ENCODE results near the gene GHR.

The GHR gene

GRCh38 chr5:42614509-42614908, 191.3 kb downstream of the GHR start:
- H3K4me3 ChIP-seq (ENCODE audit: low read length, poor library complexity, severe bottlenecking) = no peak overlapping the region
- peaks cover 9% of the 10 kb centered on the region for H3K27me3 ChIP-seq (ENCODE audit: insufficient read depth, low read length, poor library complexity, severe bottlenecking)
- H3F3A ChIP-seq (ENCODE audit: low read depth) = no peaks in the 10 kb centered on the region
- H3K79me2 ChIP-seq (ENCODE audit: insufficient read depth, low read length) = no peaks in the 10 kb centered on the region
- H3K4me2 ChIP-seq (ENCODE audit: low read depth, low read length, poor library complexity, severe bottlenecking) = no peak overlapping the region
- H3K9me2 ChIP-seq (replicated peaks; ENCODE audit: low read depth, low read length) = no peaks in the 10 kb centered on the region
- H3K4me1 ChIP-seq (ENCODE audit: insufficient read depth, low read length, poor library complexity, severe bottlenecking) = no peaks in the 10 kb centered on the region
- no peaks in the 10 kb centered on the region for H4K20me1 ChIP-seq (ENCODE audit: insufficient read depth, low read length, poor library complexity, severe bottlenecking)
- no peak overlapping the region for H2AFZ ChIP-seq (ENCODE audit: low read length)
- H3K36me3 ChIP-seq (ENCODE audit: insufficient read depth, low read length) = no peaks in the 10 kb centered on the region
- H3K9ac ChIP-seq (ENCODE audit: low read depth, low read length, poor library complexity, severe bottlenecking) = no peak overlapping the region
- TF ChIP-seq CTCF (conservative IDR thresholded peaks at IDR 0.05; ENCODE audit: low read length) = no peak
- no peak for TF ChIP-seq EZH2phosphoT487 (IDR thresholded peaks at IDR 0.05; ENCODE audit: borderline replicate concordance)
- no peaks in the 10 kb centered on the region for H3K9me3 ChIP-seq (ENCODE audit: insufficient read depth, low read depth, low read length)

GRCh38 chr5:42620579-42621216, 197.5 kb downstream of the GHR start:
- Histone ChIP-seq H3K9me2 (replicated peaks; ENCODE audit: low read depth, low read length) (no peaks in the 10 kb centered on the region), H3F3A (ENCODE audit: low read depth) (no peaks in the 10 kb centered on the region), H3K9me3 (ENCODE audit: insufficient read depth, low read depth, low read length) (no peaks in the 10 kb centered on the region), H4K20me1 (ENCODE audit: insufficient read depth, low read length, poor library complexity, severe bottlenecking) (no peaks in the 10 kb centered on the region), H3K27me3 (ENCODE audit: insufficient read depth, low read length, poor library complexity, severe bottlenecking) (no peaks in the 10 kb centered on the region), H3K4me3 (ENCODE audit: low read length, poor library complexity, severe bottlenecking) (no peak overlapping the region), H3K4me1 (ENCODE audit: insufficient read depth, low read length, poor library complexity, severe bottlenecking) (no peaks in the 10 kb centered on the region), H3K36me3 (ENCODE audit: insufficient read depth, low read length) (no peaks in the 10 kb centered on the region), H3K4me2 (ENCODE audit: low read depth, low read length, poor library complexity, severe bottlenecking) (no peak overlapping the region), H3K9ac (ENCODE audit: low read depth, low read length, poor library complexity, severe bottlenecking) (no peak overlapping the region), H2AFZ (ENCODE audit: low read length) (no peak overlapping the region), H3K79me2 (ENCODE audit: insufficient read depth, low read length) (no peaks in the 10 kb centered on the region)
- TF ChIP-seq CTCF (conservative IDR thresholded peaks at IDR 0.05; ENCODE audit: low read length) = no peak
- no peak for TF ChIP-seq EZH2phosphoT487 (IDR thresholded peaks at IDR 0.05; ENCODE audit: borderline replicate concordance)

- no peak overlapping the region for H3K4me3 ChIP-seq (ENCODE audit: low read length, poor library complexity, severe bottlenecking)
- no peak overlapping the region for H3K4me2 ChIP-seq (ENCODE audit: low read depth, low read length, poor library complexity, severe bottlenecking)
- H2AFZ ChIP-seq (ENCODE audit: low read length) = no peak overlapping the region
- no peaks in the 10 kb centered on the region for H3K4me1 ChIP-seq (ENCODE audit: insufficient read depth, low read length, poor library complexity, severe bottlenecking)
- no peaks in the 10 kb centered on the region for H3K9me2 ChIP-seq (replicated peaks; ENCODE audit: low read depth, low read length)
- H3F3A ChIP-seq (ENCODE audit: low read depth) = no peaks in the 10 kb centered on the region
- H4K20me1 ChIP-seq (ENCODE audit: insufficient read depth, low read length, poor library complexity, severe bottlenecking) = no peaks in the 10 kb centered on the region
- H3K27me3 ChIP-seq (ENCODE audit: insufficient read depth, low read length, poor library complexity, severe bottlenecking) = no peaks in the 10 kb centered on the region
- H3K9ac ChIP-seq (ENCODE audit: low read depth, low read length, poor library complexity, severe bottlenecking) = no peak overlapping the region
- H3K79me2 ChIP-seq (ENCODE audit: insufficient read depth, low read length) = no peaks in the 10 kb centered on the region
- no peaks in the 10 kb centered on the region for H3K9me3 ChIP-seq (ENCODE audit: insufficient read depth, low read depth, low read length)
- no peak for TF ChIP-seq EZH2phosphoT487 (IDR thresholded peaks at IDR 0.05; ENCODE audit: borderline replicate concordance)
- H3K36me3 ChIP-seq (ENCODE audit: insufficient read depth, low read length) = no peaks in the 10 kb centered on the region
Observed at GRCh38 chr5:42621242-42621641, 198.0 kb downstream of the GHR start.

GRCh38 chr5:42621662-42622061, 198.4 kb downstream of the GHR start:
- Histone ChIP-seq H3K9ac (ENCODE audit: low read depth, low read length, poor library complexity, severe bottlenecking) (no peak overlapping the region), H3K4me1 (ENCODE audit: insufficient read depth, low read length, poor library complexity, severe bottlenecking) (no peaks in the 10 kb centered on the region), H3K4me2 (ENCODE audit: low read depth, low read length, poor library complexity, severe bottlenecking) (no peak overlapping the region), H3K9me3 (ENCODE audit: insufficient read depth, low read depth, low read length) (no peaks in the 10 kb centered on the region), H4K20me1 (ENCODE audit: insufficient read depth, low read length, poor library complexity, severe bottlenecking) (no peaks in the 10 kb centered on the region), H3K4me3 (ENCODE audit: low read length, poor library complexity, severe bottlenecking) (no peak overlapping the region), H3K36me3 (ENCODE audit: insufficient read depth, low read length) (no peaks in the 10 kb centered on the region), H3F3A (ENCODE audit: low read depth) (no peaks in the 10 kb centered on the region), H3K79me2 (ENCODE audit: insufficient read depth, low read length) (no peaks in the 10 kb centered on the region), H2AFZ (ENCODE audit: low read length) (no peak overlapping the region), H3K9me2 (replicated peaks; ENCODE audit: low read depth, low read length) (no peaks in the 10 kb centered on the region), H3K27me3 (ENCODE audit: insufficient read depth, low read length, poor library complexity, severe bottlenecking) (no peaks in the 10 kb centered on the region)
- no peak for TF ChIP-seq CTCF (conservative IDR thresholded peaks at IDR 0.05; ENCODE audit: low read length)
- TF ChIP-seq EZH2phosphoT487 (IDR thresholded peaks at IDR 0.05; ENCODE audit: borderline replicate concordance) = no peak

All from Loucy (cell line).